ENCODE results near the gene TMEM253.

- no peak for TF ChIP-seq CTCF (IDR thresholded peaks at IDR 0.05)
- TF ChIP-seq POLR2A (IDR thresholded peaks at IDR 0.05): no peak
Observed at GRCh38 chr14:21072781-21073339, 28.0 kb upstream of the TMEM253 start.

Data from thyroid gland (tissue), 4 donors.